ENCODE data around the gene DDX10. TPM values are rescaled to one million over a fixed set of nuclear protein-coding genes. Genes with fewer than 3 reads are reported as not detected.
A peak's percentile ranks its signal among the peaks of the same experiment; 100 is the strongest.

The DDX10 gene
- polyA plus RNA-seq, 1 of the 3 experiments (the other 2 are of a cell fraction), result 35.8 TPM

DNA sequence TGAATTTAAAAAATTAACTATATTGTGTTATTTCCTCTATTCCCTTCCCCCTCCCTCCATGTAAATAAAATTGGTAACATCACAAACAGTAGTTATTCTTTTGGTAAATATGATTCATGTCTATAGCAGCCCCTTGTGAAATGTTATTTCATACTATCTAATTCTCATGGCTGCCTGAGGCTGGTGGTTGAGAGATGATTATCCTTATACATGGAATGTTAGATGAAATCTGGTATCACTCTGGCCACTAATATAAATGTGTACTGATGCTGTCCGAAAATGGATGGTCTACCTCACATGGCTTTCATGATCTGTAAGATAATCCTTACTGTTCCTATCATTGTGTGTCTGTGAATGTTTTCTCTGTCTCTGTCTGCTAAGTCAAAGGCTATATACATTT, 46.3 kb upstream of the DDX10 start:
- Histone ChIP-seq H3K4me2 (no peak overlapping the region), H3K4me3 (ENCODE audit: low read depth in 2 of 2, low read length in 1 of 2) (no peak overlapping the region), H3K79me2 (ENCODE audit: insufficient read depth) (no peaks in the 10 kb centered on the region), H2AFZ (ENCODE audit: low read depth) (no peak overlapping the region), H3K27me3 (ENCODE audit: insufficient read depth) (no peaks in the 10 kb centered on the region), H3K9me3 (no peaks in the 10 kb centered on the region), H3K4me1 (ENCODE audit: control insufficient read depth in 1 of 2, insufficient read depth in 2 of 2, low read depth in 1 of 2, low read length in 1 of 2) (peaks cover 0 to 3% of the 10 kb centered on the region in 2 experiments; a peak in 2 of 4 replicates), H3K9me2 (no peaks in the 10 kb centered on the region), H4K20me1 (ENCODE audit: insufficient read depth) (no peaks in the 10 kb centered on the region), H3K9ac (no peak overlapping the region), H3F3A (replicated peaks; ENCODE audit: insufficient read depth) (no peaks in the 10 kb centered on the region), H3K36me3 (replicated peaks in 1 of 2; ENCODE audit: control insufficient read depth in 1 of 2, insufficient read depth in 2 of 2, low read length in 1 of 2) (no peaks in the 10 kb centered on the region), H3K27ac (ENCODE audit: low read depth in 2 of 2, low read length in 1 of 2) (no peak overlapping the region)
- 77% methylated on average over 1 of the region's 1 CpG for WGBS (ENCODE audit: low lambda C conversion rate)
- POLR2A ChIA-PET, result no interaction called here
- TF ChIP-seq EP300 (IDR thresholded peaks at IDR 0.05; ENCODE audit: borderline replicate concordance in 1 of 2, low read depth in 1 of 2, low read length in 1 of 2) (0 out of 4 replicates have a peak, but pooled peaks of 1 of the 2 experiments have one; percentile 24), FOSL2 (IDR thresholded peaks at IDR 0.05; ENCODE audit: borderline replicate concordance, low read depth) (no peak), NFIC (IDR thresholded peaks at IDR 0.05; ENCODE audit: borderline replicate concordance) (no peak), FOXJ3 (CRISPR knock-in tag; IDR thresholded peaks at IDR 0.05) (no peak), GATA2 (CRISPR knock-in tag; IDR thresholded peaks at IDR 0.05) (peak; percentile 61), RCOR1 (IDR thresholded peaks at IDR 0.05; ENCODE audit: low read length) (no peak)
- TF ChIP-seq, protein P1, sequence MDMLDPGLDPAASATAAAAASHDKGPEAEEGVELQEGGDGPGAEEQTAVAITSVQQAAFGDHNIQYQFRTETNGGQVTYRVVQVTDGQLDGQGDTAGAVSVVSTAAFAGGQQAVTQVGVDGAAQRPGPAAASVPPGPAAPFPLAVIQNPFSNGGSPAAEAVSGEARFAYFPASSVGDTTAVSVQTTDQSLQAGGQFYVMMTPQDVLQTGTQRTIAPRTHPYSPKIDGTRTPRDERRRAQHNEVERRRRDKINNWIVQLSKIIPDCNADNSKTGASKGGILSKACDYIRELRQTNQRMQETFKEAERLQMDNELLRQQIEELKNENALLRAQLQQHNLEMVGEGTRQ (IDR thresholded peaks at IDR 0.05; ENCODE audit: borderline replicate concordance, low read depth, low read length), result no peak
- TF ChIP-seq, protein P2, sequence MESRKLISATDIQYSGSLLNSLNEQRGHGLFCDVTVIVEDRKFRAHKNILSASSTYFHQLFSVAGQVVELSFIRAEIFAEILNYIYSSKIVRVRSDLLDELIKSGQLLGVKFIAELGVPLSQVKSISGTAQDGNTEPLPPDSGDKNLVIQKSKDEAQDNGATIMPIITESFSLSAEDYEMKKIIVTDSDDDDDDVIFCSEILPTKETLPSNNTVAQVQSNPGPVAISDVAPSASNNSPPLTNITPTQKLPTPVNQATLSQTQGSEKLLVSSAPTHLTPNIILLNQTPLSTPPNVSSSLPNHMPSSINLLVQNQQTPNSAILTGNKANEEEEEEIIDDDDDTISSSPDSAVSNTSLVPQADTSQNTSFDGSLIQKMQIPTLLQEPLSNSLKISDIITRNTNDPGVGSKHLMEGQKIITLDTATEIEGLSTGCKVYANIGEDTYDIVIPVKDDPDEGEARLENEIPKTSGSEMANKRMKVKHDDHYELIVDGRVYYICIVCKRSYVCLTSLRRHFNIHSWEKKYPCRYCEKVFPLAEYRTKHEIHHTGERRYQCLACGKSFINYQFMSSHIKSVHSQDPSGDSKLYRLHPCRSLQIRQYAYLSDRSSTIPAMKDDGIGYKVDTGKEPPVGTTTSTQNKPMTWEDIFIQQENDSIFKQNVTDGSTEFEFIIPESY (IDR thresholded peaks at IDR 0.05; ENCODE audit: borderline replicate concordance, low read depth), result no peak
- CTCF ChIA-PET, result no interaction called here
- peak; percentile 37 for DNase-seq

DNA sequence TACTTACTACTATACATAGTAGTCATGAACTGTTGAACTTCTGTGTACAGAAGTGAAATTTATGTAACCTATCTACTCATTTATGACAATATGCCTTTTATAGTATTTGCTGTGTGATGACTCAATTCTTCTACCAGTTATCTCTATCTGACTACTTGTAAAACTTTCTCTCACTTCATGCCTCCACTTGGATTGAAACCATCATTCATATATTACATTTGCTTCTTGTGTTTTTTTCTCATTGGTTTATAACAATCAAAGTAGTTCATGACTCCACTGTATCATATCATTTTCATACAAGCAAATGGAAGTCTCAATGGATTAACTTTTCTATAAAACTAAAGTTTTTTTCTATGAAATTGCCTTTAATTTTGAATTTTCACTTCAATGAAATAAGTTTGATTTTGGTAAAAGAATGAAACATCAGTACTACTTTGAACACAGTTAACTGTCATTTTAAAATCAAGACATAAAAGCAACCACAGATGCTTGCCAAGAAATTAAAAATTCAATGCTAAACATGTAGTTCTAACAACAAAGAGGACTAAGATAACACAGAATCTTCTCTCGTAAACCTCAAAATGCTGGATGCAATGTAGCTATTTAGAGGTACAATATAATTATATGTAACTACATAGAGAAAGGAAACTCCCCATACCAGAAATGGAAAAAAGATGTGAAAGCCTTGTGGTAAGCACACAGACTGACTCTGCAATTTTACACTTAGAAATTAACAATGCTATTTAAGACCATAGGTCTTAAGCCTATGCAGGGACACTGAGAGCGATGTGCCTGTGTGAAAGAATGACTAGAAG, 43.7 kb upstream of the DDX10 start:
- CTCF ChIA-PET, result no interaction called here
- no peaks in the 10 kb centered on the region for H3K9me2 ChIP-seq
- no peaks in the 10 kb centered on the region for H3K79me2 ChIP-seq (ENCODE audit: insufficient read depth)
- POLR2A ChIA-PET, result no interaction called here
- TF ChIP-seq ELF1 (IDR thresholded peaks at IDR 0.05), result no peak
- no peak for TF ChIP-seq CHD2 (IDR thresholded peaks at IDR 0.05; ENCODE audit: low read length, partially characterized antibody)
- TF ChIP-seq, protein P3, sequence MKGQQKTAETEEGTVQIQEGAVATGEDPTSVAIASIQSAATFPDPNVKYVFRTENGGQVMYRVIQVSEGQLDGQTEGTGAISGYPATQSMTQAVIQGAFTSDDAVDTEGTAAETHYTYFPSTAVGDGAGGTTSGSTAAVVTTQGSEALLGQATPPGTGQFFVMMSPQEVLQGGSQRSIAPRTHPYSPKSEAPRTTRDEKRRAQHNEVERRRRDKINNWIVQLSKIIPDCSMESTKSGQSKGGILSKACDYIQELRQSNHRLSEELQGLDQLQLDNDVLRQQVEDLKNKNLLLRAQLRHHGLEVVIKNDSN (IDR thresholded peaks at IDR 0.05; ENCODE audit: borderline replicate concordance, low read depth), result no peak
- TF ChIP-seq TCF12 (IDR thresholded peaks at IDR 0.05), result no peak
- no peak for TF ChIP-seq YY1 (IDR thresholded peaks at IDR 0.05; ENCODE audit: low read depth)
- no peak for TF ChIP-seq MXI1 (IDR thresholded peaks at IDR 0.05; ENCODE audit: low read depth, low read length)
- no peak for TF ChIP-seq RXRA (IDR thresholded peaks at IDR 0.05; ENCODE audit: borderline replicate concordance, low read depth)
- TF ChIP-seq GATA2 (CRISPR knock-in tag; IDR thresholded peaks at IDR 0.05), result no peak
- TF ChIP-seq EP300 (IDR thresholded peaks at IDR 0.05; ENCODE audit: borderline replicate concordance in 1 of 2, low read depth in 1 of 2, low read length in 1 of 2), result no peak
- no peaks in the 10 kb centered on the region for H4K20me1 ChIP-seq (ENCODE audit: insufficient read depth)
- H3K4me3 ChIP-seq (ENCODE audit: low read depth in 2 of 2, low read length in 1 of 2), result no peak overlapping the region
- no peaks in the 10 kb centered on the region for H3K36me3 ChIP-seq (replicated peaks in 1 of 2; ENCODE audit: control insufficient read depth in 1 of 2, insufficient read depth in 2 of 2, low read length in 1 of 2)
- H3K9me3 ChIP-seq, result no peaks in the 10 kb centered on the region
- no peak overlapping the region for H3K4me2 ChIP-seq
- peaks cover 0 to 3% of the 10 kb centered on the region in 2 experiments; a peak in 2 of 4 replicates for H3K4me1 ChIP-seq (ENCODE audit: control insufficient read depth in 1 of 2, insufficient read depth in 2 of 2, low read depth in 1 of 2, low read length in 1 of 2)
- no peaks in the 10 kb centered on the region for H3F3A ChIP-seq (replicated peaks; ENCODE audit: insufficient read depth)
- H3K9ac ChIP-seq, result no peak overlapping the region
- H3K27ac ChIP-seq (ENCODE audit: low read depth in 2 of 2, low read length in 1 of 2), result no peak overlapping the region
- no peak for DNase-seq
- no peaks in the 10 kb centered on the region for H3K27me3 ChIP-seq (ENCODE audit: insufficient read depth)
- no peak overlapping the region for H2AFZ ChIP-seq (ENCODE audit: low read depth)
- WGBS (ENCODE audit: low lambda C conversion rate), result 82% methylated on average over 2 of the region's 2 CpGs

Measured in SK-N-SH (cell line).